ENCODE results near the gene GLRX3. TPM values are rescaled to one million over a fixed set of nuclear protein-coding genes. Genes with fewer than 3 reads are reported as not detected.

The GLRX3 gene
- total RNA-seq, 1 experiment from 2014 or later: 191 TPM

- Histone ChIP-seq H3K4me3 (ENCODE audit: low read depth, low read length) (no peak overlapping the region), H3K36me3 (ENCODE audit: control insufficient read depth, insufficient read depth, low read length) (peaks cover 1% of the 10 kb centered on the region; the same call in 1 of the 2 replicates), H3K27me3 (replicated peaks; ENCODE audit: control insufficient read depth, insufficient read depth, low read length) (no peaks in the 10 kb centered on the region), H3K4me1 (no peaks in the 10 kb centered on the region), H3K9me3 (no peaks in the 10 kb centered on the region)
- H3K27me3 Mint-ChIP-seq (ENCODE audit: insufficient read depth, unreplicated experiment): no peaks in the 10 kb centered on the region
- no peak for DNase-seq
- H3K9me3 Mint-ChIP-seq (ENCODE audit: unreplicated experiment): no peaks in the 10 kb centered on the region
- peaks cover 10% of the 10 kb centered on the region for H3K4me1 Mint-ChIP-seq (ENCODE audit: low read depth, unreplicated experiment)
- intact Hi-C loops (cut with micrococcal nuclease; ENCODE audit: unreplicated experiment): no loop called here
- H3K4me3 Mint-ChIP-seq (ENCODE audit: unreplicated experiment): no peak overlapping the region
- ChIA-PET POLR2A (no interaction called here), CTCF (no interaction called here)
- no peak overlapping the region for H3K27ac Mint-ChIP-seq (ENCODE audit: unreplicated experiment)
- H3K36me3 Mint-ChIP-seq (ENCODE audit: insufficient read depth, unreplicated experiment): peaks cover 50% of the 10 kb centered on the region
- BruUV-seq (replicated peaks): no TSS peak
- no peak for TF ChIP-seq CTCF (IDR thresholded peaks at IDR 0.05; ENCODE audit: insufficient read depth in 1 of 2, low read depth in 1 of 2, low read length in 1 of 2, severe bottlenecking in 1 of 2, unreplicated experiment in 1 of 2)
Measured at GRCh38 chr10:130146042-130146441, 9.9 kb downstream of the GLRX3 start.

- no peaks in the 10 kb centered on the region for H3K9me3 ChIP-seq
- intact Hi-C loops (cut with micrococcal nuclease; ENCODE audit: unreplicated experiment): no loop called here
- no peak for DNase-seq
- no TSS peak for BruUV-seq (replicated peaks)
- H3K4me1 ChIP-seq: no peaks in the 10 kb centered on the region
- Mint-ChIP-seq H3K4me1 (ENCODE audit: low read depth, unreplicated experiment) (peaks cover 9% of the 10 kb centered on the region), H3K9me3 (ENCODE audit: unreplicated experiment) (no peaks in the 10 kb centered on the region), H3K27me3 (ENCODE audit: insufficient read depth, unreplicated experiment) (no peaks in the 10 kb centered on the region), H3K27ac (ENCODE audit: unreplicated experiment) (no peak overlapping the region), H3K36me3 (ENCODE audit: insufficient read depth, unreplicated experiment) (peaks cover 45% of the 10 kb centered on the region), H3K4me3 (ENCODE audit: unreplicated experiment) (no peak overlapping the region)
- CTCF ChIA-PET: no interaction called here
- no peak for TF ChIP-seq CTCF (IDR thresholded peaks at IDR 0.05; ENCODE audit: insufficient read depth in 1 of 2, low read depth in 1 of 2, low read length in 1 of 2, severe bottlenecking in 1 of 2, unreplicated experiment in 1 of 2)
- no peaks in the 10 kb centered on the region for H3K27me3 ChIP-seq (replicated peaks; ENCODE audit: control insufficient read depth, insufficient read depth, low read length)
- H3K4me3 ChIP-seq (ENCODE audit: low read depth, low read length): no peak overlapping the region
- POLR2A ChIA-PET: no interaction called here
- peaks cover 2% of the 10 kb centered on the region for H3K36me3 ChIP-seq (ENCODE audit: control insufficient read depth, insufficient read depth, low read length)
Measured at GRCh38 chr10:130159192-130159794, 23.1 kb downstream of the GLRX3 start.

GRCh38 chr10:130160775-130161174, 24.6 kb downstream of the GLRX3 start:
- no peaks in the 10 kb centered on the region for H3K4me1 ChIP-seq
- Mint-ChIP-seq H3K4me1 (ENCODE audit: low read depth, unreplicated experiment) (peaks cover under 1% of the 10 kb centered on the region), H3K27me3 (ENCODE audit: insufficient read depth, unreplicated experiment) (no peaks in the 10 kb centered on the region), H3K9me3 (ENCODE audit: unreplicated experiment) (no peaks in the 10 kb centered on the region), H3K4me3 (ENCODE audit: unreplicated experiment) (no peak overlapping the region), H3K27ac (ENCODE audit: unreplicated experiment) (no peak overlapping the region), H3K36me3 (ENCODE audit: insufficient read depth, unreplicated experiment) (peaks cover 45% of the 10 kb centered on the region)
- no peaks in the 10 kb centered on the region for H3K27me3 ChIP-seq (replicated peaks; ENCODE audit: control insufficient read depth, insufficient read depth, low read length)
- H3K4me3 ChIP-seq (ENCODE audit: low read depth, low read length): no peak overlapping the region
- H3K36me3 ChIP-seq (ENCODE audit: control insufficient read depth, insufficient read depth, low read length): peaks cover 2% of the 10 kb centered on the region
- no TSS peak for BruUV-seq (replicated peaks)
- intact Hi-C loops (cut with micrococcal nuclease; ENCODE audit: unreplicated experiment): no loop called here
- CTCF ChIA-PET: no interaction called here
- no peaks in the 10 kb centered on the region for H3K9me3 ChIP-seq
- POLR2A ChIA-PET: no interaction called here
- peak; percentile 10 to 15 for TF ChIP-seq CTCF (IDR thresholded peaks at IDR 0.05; ENCODE audit: insufficient read depth in 1 of 2, low read depth in 1 of 2, low read length in 1 of 2, severe bottlenecking in 1 of 2, unreplicated experiment in 1 of 2)
- DNase-seq: no peak
